A549 (cell line): ENCODE data around the gene PDLIM7. TPM values are rescaled to one million over a fixed set of nuclear protein-coding genes. Genes with fewer than 3 reads are reported as not detected.

Source experiments
- ATAC-seq, 2 experiments: fragments of 200-7000 bp in 1 of 2; fragments of >200 bp in 1 of 2; cut with Nextera tagmentation in 1 of 2; cut with Tn5 transposase in 1 of 2; 3 replicates each; pipeline versions ENCODE4 v1.8.0 to v1.9.1; 2018 to 2020; ENCODE audit warnings: mild to moderate bottlenecking in 1 of 2, moderate library complexity in 1 of 2
- CTCF ChIA-PET: fragments of 300-600 bp; sonication (Branson Sonifier 250); formaldehyde crosslinking; extraction: SDS; loops from one replicate; lab custom pipeline; 2021; ENCODE audit warnings: antibody characterized with exemption, inconsistent platforms; lab: Yijun Ruan, JAX
- POLR2A ChIA-PET: fragments of 350-600 bp; formaldehyde crosslinking; extraction: SDS; loops from one replicate; lab custom pipeline; 2021; ENCODE audit warnings: antibody characterized with exemption, inconsistent platforms; lab: Yijun Ruan, JAX
- DNase-seq, 2 experiments: peaks; one replicate each; pipeline versions ENCODE4 v3.0.0 to v3.0.0-alpha.2; 2011 to 2016; ENCODE audit warnings: low read depth in 1 of 2, low spot score in 1 of 2
- FAIRE-seq: peaks from 2 replicates; lab custom pipeline; 2011; peaks lifted over from hg19 to GRCh38; lab: Jason Lieb, UNC
- H3K27ac ChIP-seq, 2 experiments: fragments of >200 bp; sonication (Bioruptor Twin); formaldehyde crosslinking; 3 replicates each; pipeline ENCODE4 v1.5.1; 2016 to 2017
- H3K4me1 ChIP-seq: fragments of >200 bp; sonication (Bioruptor Twin); formaldehyde crosslinking; 3 replicates; pipeline ENCODE4 v1.6.1; 2016
- H3K4me2 ChIP-seq: fragments of >200 bp; sonication (Bioruptor Twin); formaldehyde crosslinking; 3 replicates; pipeline ENCODE4 v1.6.1; 2016
- H3K4me3 ChIP-seq: fragments of >200 bp; sonication (Bioruptor Twin); formaldehyde crosslinking; 3 replicates; pipeline ENCODE4 v1.5.1; 2016
- H3K9me3 ChIP-seq: fragments of >200 bp; sonication (Bioruptor Twin); formaldehyde crosslinking; 3 replicates; pipeline ENCODE4 v1.6.1; 2016
- ATOH8 ChIP-seq: fragments of 250-450 bp; sonication (Bioruptor Pico); IDR thresholded peaks from 2 replicates; pipeline ENCODE4 v1.5.0; 2020; ENCODE audit warnings: low read depth, mild to moderate bottlenecking, moderate library complexity
- CHD4 ChIP-seq: fragments of 200-600 bp; sonication (generic); IDR thresholded peaks from 2 replicates; pipeline ENCODE4 v1.6.1; 2016; ENCODE audit warnings: antibody characterized with exemption, mild to moderate bottlenecking, borderline replicate concordance
- FOSB ChIP-seq: fragments of 250-450 bp; sonication (Bioruptor Pico); IDR thresholded peaks from 2 replicates; pipeline ENCODE4 v1.5.0; 2020; ENCODE audit warnings: mild to moderate bottlenecking, moderate library complexity
- FOXS1 ChIP-seq: fragments of 250-450 bp; sonication (Bioruptor Pico); IDR thresholded peaks from 2 replicates; pipeline ENCODE4 v1.5.0; 2020; ENCODE audit warnings: mild to moderate bottlenecking, moderate library complexity
- HDAC2 ChIP-seq: fragments of 200-600 bp; sonication (generic); IDR thresholded peaks from 2 replicates; pipeline ENCODE4 v1.6.1; 2016
- HES2 ChIP-seq: fragments of >200 bp; sonication (Bioruptor Twin); formaldehyde crosslinking; IDR thresholded peaks from 2 replicates; pipeline ENCODE4 v1.6.1; 2016
- HEYL ChIP-seq: fragments of 250-450 bp; sonication (Bioruptor Pico); IDR thresholded peaks from 2 replicates; pipeline ENCODE4 v1.8.0; 2021; ENCODE audit warnings: mild to moderate bottlenecking, moderate library complexity
- JUNB ChIP-seq: fragments of >200 bp; sonication (Bioruptor Twin); formaldehyde crosslinking; IDR thresholded peaks from 2 replicates; pipeline ENCODE4 v1.6.1; 2016
- NPAS2 ChIP-seq: fragments of 250-450 bp; sonication (Bioruptor Pico); IDR thresholded peaks from 2 replicates; pipeline ENCODE4 v1.8.0; 2022; ENCODE audit warnings: mild to moderate bottlenecking, moderate library complexity, borderline replicate concordance
- POLR2AphosphoS2 ChIP-seq: conservative IDR thresholded peaks from 2 replicates; pipeline ENCODE4 v1.6.1; 2012; ENCODE audit warnings: low read length, improper control_type of control experiment, inconsistent platforms
- RFX5 ChIP-seq: fragments of 450-650 bp; IDR thresholded peaks from 2 replicates; pipeline ENCODE4 v1.7.1; 2014; ENCODE audit warnings: antibody characterized with exemption, mild to moderate bottlenecking, moderate library complexity
- RNF2 ChIP-seq: fragments of 200-600 bp; sonication (generic); IDR thresholded peaks from 2 replicates; pipeline ENCODE4 v1.6.1; 2016; ENCODE audit warnings: low read depth, mild to moderate bottlenecking, antibody characterized with exemption, moderate library complexity, borderline replicate concordance
- SREBF2 ChIP-seq: fragments of 450-650 bp; IDR thresholded peaks from 2 replicates; pipeline ENCODE4 v1.6.1; 2014; ENCODE audit warnings: mild to moderate bottlenecking, moderate library complexity
- ZC3H11A ChIP-seq: fragments of 450-650 bp; IDR thresholded peaks from 2 replicates; pipeline ENCODE4 v1.6.1; 2014; ENCODE audit warnings: antibody characterized with exemption, mild to moderate bottlenecking
- WGBS: methylation state at CpG from one replicate; pipeline ENCODE4 v1.1.6; 2017; ENCODE audit errors: missing lambda C conversion rate; 5-methylcytosine and 5-hydroxymethylcytosine counted together
- polyA plus RNA-seq, 4 experiments: library from polyadenylated mRNA; depleted of rRNA in 3 of 4; stranded (reverse); fragments of >200 nt; fragmentation: RNase III in 1 of 4; extraction: RNeasy Plus Mini Kit Qiagen cat#74134 plus additional on column Dnase treatment in 1 of 4; gene quantifications; 2 replicates in 3 of 4; 3 replicates in 1 of 4; pipeline ENCODE4 v1.2.3, GENCODE V29; 2011 to 2017

Gene PDLIM7
- polyA plus RNA-seq, 2 of the 4 experiments (the other 2 are of a cell fraction), result 30.7 to 124 TPM

GRCh38 chr5:177443144-177443983 is 54.0 kb downstream of the PDLIM7 start:
- TF ChIP-seq POLR2AphosphoS2 (peak; percentile 39; the same call in 1 of the 2 replicates), JUNB (no peak), HDAC2 (no peak)
- FAIRE-seq, result no peak
- ATAC-seq, result no peak
- Histone ChIP-seq H3K4me1 (peaks cover 11% of the 10 kb centered on the region), H3K4me3 (no peak overlapping the region), H3K4me2 (no peak overlapping the region), H3K27ac (no peak overlapping the region), H3K9me3 (no peaks in the 10 kb centered on the region)
- ChIA-PET POLR2A (interaction anchor here (0.5 to 1.2 kb wide), 2 partner anchors 17 to 89 kb away, joined by 3 to 8 read pairs; partner anchors contain the start of gene GRK6), CTCF (interaction anchor here (1.2 to 25.5 kb wide), 5 partner anchors 10 to 73 kb away, joined by 3 to 871 read pairs (median 354); partner anchors contain the start of genes F12, GRK6, PDLIM7 and PFN3)
- WGBS, result 92% methylated on average over 14 of the region's 15 CpGs
- DNase-seq, result no peak

- DNase-seq (no peak), ATAC-seq (peak in 1 of 2 experiments; percentile 3; a peak in 2 of 6 replicates)
- WGBS, result 95% methylated on average over 15 of the region's 20 CpGs
- no peak overlapping the region for H3K4me3 ChIP-seq
- TF ChIP-seq RNF2, result no peak
- TF ChIP-seq POLR2AphosphoS2, result 0 out of 2 replicates have a peak, but pooled peaks have one; percentile 3
- TF ChIP-seq, all 56 proteins: peak for 1
- FAIRE-seq, result no peak
- H3K27ac ChIP-seq, result no peak overlapping the region
- ChIA-PET CTCF (interaction anchor here (1.2 to 25.5 kb wide), 4 partner anchors 11 to 53 kb away, joined by 3 to 871 read pairs (median 250); partner anchors contain the start of genes F12, GRK6, PFN3 and SLC34A1), POLR2A (interaction anchor here (1.1 to 1.6 kb wide), 3 partner anchors 10 to 38 kb away, joined by 3 to 4 read pairs (median 3); partner anchors contain the start of gene GRK6)
- H3K4me1 ChIP-seq, result peaks cover 6% of the 10 kb centered on the region; the same call in 2 of the 3 replicates
- no peak overlapping the region for H3K4me2 ChIP-seq
- no peaks in the 10 kb centered on the region for H3K9me3 ChIP-seq
These were observed 55.2 kb downstream of the PDLIM7 start for GRCh38 chr5:177442066-177442826.

- DNase-seq (no peak), ATAC-seq (no peak), FAIRE-seq (no peak)
- Histone ChIP-seq H3K27ac (no peak overlapping the region), H3K4me1 (peaks cover 5% of the 10 kb centered on the region; the same call in 2 of the 3 replicates), H3K4me2 (no peak overlapping the region), H3K4me3 (no peak overlapping the region), H3K9me3 (no peaks in the 10 kb centered on the region)
- ChIA-PET CTCF (interaction anchor here (0.5 to 25.5 kb wide), 7 partner anchors 12 to 704 kb away, joined by 3 to 871 read pairs (median 5); partner anchors contain the start of genes F12, GRK6, PFN3 and SLC34A1), POLR2A (interaction anchor here (1.1 to 1.6 kb wide), 3 partner anchors 9 to 37 kb away, joined by 3 to 4 read pairs (median 3); partner anchors contain the start of gene GRK6)
- 95% methylated on average over 22 of the region's 26 CpGs for WGBS
- TF ChIP-seq FOXS1 (CRISPR knock-in tag), result no peak
- TF ChIP-seq NPAS2, result no peak
- TF ChIP-seq RFX5, result no peak
- no peak for TF ChIP-seq HEYL (CRISPR knock-in tag)
- no peak for TF ChIP-seq RNF2
- TF ChIP-seq ZC3H11A, result no peak
- TF ChIP-seq HES2, result no peak
- no peak for TF ChIP-seq SREBF2
- no peak for TF ChIP-seq FOSB (CRISPR knock-in tag)
- no peak for TF ChIP-seq CHD4
- no peak for TF ChIP-seq ATOH8 (CRISPR knock-in tag)
These were observed 56.2 kb downstream of the PDLIM7 start for GRCh38 chr5:177440990-177441780.
